Measurements from ENCODE around the gene EVPL. TPM values are rescaled to one million over a fixed set of nuclear protein-coding genes. Genes with fewer than 3 reads are reported as not detected.

EVPL gene
- total and polyA plus RNA-seq, 4 donors: 10.9 to 38.4 (median 35.0) TPM

GRCh38 chr17:76018801-76019200 is 8.3 kb downstream of the EVPL start:
- no peak for DNase-seq

GRCh38 chr17:76018340-76018680 is 8.8 kb downstream of the EVPL start:
- no peaks in the 10 kb centered on the region for H3K9me3 ChIP-seq (ENCODE audit: control insufficient read depth in 4 of 4, insufficient read depth in 3 of 4, low read length in 3 of 4)
- no peak overlapping the region for H3K4me3 ChIP-seq
- peaks cover 0 to 3% (median 0%) of the 10 kb centered on the region in 5 donors for H3K4me1 ChIP-seq (ENCODE audit: control insufficient read depth in 5 of 5, insufficient read depth in 5 of 5, low read length in 5 of 5)
- no peak overlapping the region for H3K9ac ChIP-seq (ENCODE audit: insufficient read depth in 1 of 2, low read length in 2 of 2)
- peaks cover 0 to 11% (median 0%) of the 10 kb centered on the region in 4 donors for H3K36me3 ChIP-seq (ENCODE audit: control insufficient read depth in 4 of 4, insufficient read depth in 4 of 4, low read length in 4 of 4)
- ATAC-seq (ENCODE audit: insufficient read depth, low FRiP score) (no peak), DNase-seq (no peak)
- H3K27me3 ChIP-seq (ENCODE audit: control insufficient read depth in 3 of 3, insufficient read depth in 3 of 3, low read length in 2 of 3): no peaks in the 10 kb centered on the region
- WGBS, 2 donors: 86 to 94% methylated on average over 11 of the region's 11 CpGs
- TF ChIP-seq CTCF (IDR thresholded peaks at IDR 0.05; ENCODE audit: control extremely low read depth, extremely low read depth): no peak
- H3K27ac ChIP-seq (ENCODE audit: low read depth in 1 of 2, low read length in 1 of 2): no peak overlapping the region

More at GRCh38 chr17:76018801-76019200, 8.3 kb downstream of the EVPL start:
- H3K9me3 ChIP-seq (ENCODE audit: control insufficient read depth in 4 of 4, insufficient read depth in 3 of 4, low read length in 3 of 4): no peaks in the 10 kb centered on the region
- WGBS, 2 donors: 92 to 96% methylated on average over 13 of the region's 13 CpGs
- no peak for TF ChIP-seq CTCF (IDR thresholded peaks at IDR 0.05; ENCODE audit: control extremely low read depth, extremely low read depth)
- peaks cover 0 to 3% (median 0%) of the 10 kb centered on the region in 5 donors for H3K4me1 ChIP-seq (ENCODE audit: control insufficient read depth in 5 of 5, insufficient read depth in 5 of 5, low read length in 5 of 5)
- H3K27me3 ChIP-seq (ENCODE audit: control insufficient read depth in 3 of 3, insufficient read depth in 3 of 3, low read length in 2 of 3): no peaks in the 10 kb centered on the region
- H3K27ac ChIP-seq (ENCODE audit: low read depth in 1 of 2, low read length in 1 of 2): no peak overlapping the region
- H3K9ac ChIP-seq (ENCODE audit: insufficient read depth in 1 of 2, low read length in 2 of 2): no peak overlapping the region
- peaks cover 0 to 11% (median 0%) of the 10 kb centered on the region in 4 donors for H3K36me3 ChIP-seq (ENCODE audit: control insufficient read depth in 4 of 4, insufficient read depth in 4 of 4, low read length in 4 of 4)
- ATAC-seq (ENCODE audit: insufficient read depth, low FRiP score): no peak
- no peak overlapping the region for H3K4me3 ChIP-seq

- no peak for TF ChIP-seq CTCF (IDR thresholded peaks at IDR 0.05; ENCODE audit: control extremely low read depth, extremely low read depth)
- DNase-seq (no peak), ATAC-seq (ENCODE audit: insufficient read depth, low FRiP score) (no peak)
- Histone ChIP-seq H3K9me3 (ENCODE audit: control insufficient read depth in 4 of 4, insufficient read depth in 3 of 4, low read length in 3 of 4) (no peaks in the 10 kb centered on the region), H3K9ac (ENCODE audit: insufficient read depth in 1 of 2, low read length in 2 of 2) (no peak overlapping the region), H3K4me1 (ENCODE audit: control insufficient read depth in 5 of 5, insufficient read depth in 5 of 5, low read length in 5 of 5) (peaks cover 0 to 3% (median 0%) of the 10 kb centered on the region in 5 donors), H3K4me3 (no peak overlapping the region), H3K27me3 (ENCODE audit: control insufficient read depth in 3 of 3, insufficient read depth in 3 of 3, low read length in 2 of 3) (no peaks in the 10 kb centered on the region), H3K27ac (ENCODE audit: low read depth in 1 of 2, low read length in 1 of 2) (no peak overlapping the region), H3K36me3 (ENCODE audit: control insufficient read depth in 4 of 4, insufficient read depth in 4 of 4, low read length in 4 of 4) (peaks cover 0 to 9% (median 0%) of the 10 kb centered on the region in 4 donors)
- WGBS, 2 donors: 94 to 96% methylated on average over 21 of the region's 21 CpGs
Measured at GRCh38 chr17:76017481-76018339, 9.4 kb downstream of the EVPL start.

All from lung (tissue), 12 donors.